WTC11 (cell line): ENCODE measurements around the gene CHTOP. TPM values are rescaled to one million over a fixed set of nuclear protein-coding genes. Genes with fewer than 3 reads are reported as not detected.

Experiments
- ATAC-seq: fragments of 200-7000 bp; cut with Tn5 transposase; 2 replicates; pipeline ENCODE4 v1.10.0; 2021; ENCODE audit warnings: mild to moderate bottlenecking, moderate library complexity
- CTCF ChIA-PET: fragments of 300-600 bp; sonication (Branson Sonifier 250); formaldehyde crosslinking; loops from one replicate; lab custom pipeline; 2021; ENCODE audit warnings: antibody characterized with exemption; lab: Charles Lee
- POLR2A ChIA-PET: fragments of 350-600 bp; sonication (Branson Sonifier 250); formaldehyde crosslinking; loops from one replicate; lab custom pipeline; 2021; ENCODE audit warnings: antibody characterized with exemption; lab: Charles Lee
- DNase-seq: peaks from one replicate; pipeline ENCODE4 v3.0.0; 2021; ENCODE audit warnings: low spot score
- H3K27ac Mint-ChIP-seq: 2 replicates; pipeline ENCODE4 v1.8.0; 2021; ENCODE audit warnings: mixed read lengths
- H3K27me3 Mint-ChIP-seq: 2 replicates; pipeline ENCODE4 v1.8.0; 2021; ENCODE audit warnings: low read depth, mild to moderate bottlenecking, moderate library complexity, mixed read lengths
- H3K36me3 Mint-ChIP-seq: 2 replicates; pipeline ENCODE4 v1.8.0; 2021; ENCODE audit warnings: mixed read lengths
- H3K4me1 Mint-ChIP-seq: 2 replicates; pipeline ENCODE4 v1.8.0; 2022; ENCODE audit warnings: mixed read lengths
- H3K4me3 Mint-ChIP-seq: 2 replicates; pipeline ENCODE4 v1.8.0; 2021; ENCODE audit warnings: mild to moderate bottlenecking, moderate library complexity, mixed read lengths
- H3K9me3 Mint-ChIP-seq: 2 replicates; pipeline ENCODE4 v1.8.0; 2021; ENCODE audit warnings: mixed read lengths
- ARID4B ChIP-seq: sonication (generic); formaldehyde crosslinking; IDR thresholded peaks from 2 replicates; pipeline ENCODE4 v1.8.0; 2023; ENCODE audit warnings: missing genetic modification reagents, mild to moderate bottlenecking, borderline replicate concordance
- ATF1 ChIP-seq: sonication (generic); formaldehyde crosslinking; IDR thresholded peaks from 2 replicates; pipeline ENCODE4 v1.8.1; 2023; ENCODE audit warnings: mild to moderate bottlenecking, moderate library complexity, missing genetic modification reagents
- CBFB ChIP-seq: sonication (generic); formaldehyde crosslinking; IDR thresholded peaks from 2 replicates; pipeline ENCODE4 v1.8.1; 2022; ENCODE audit warnings: mild to moderate bottlenecking, low read depth, missing genetic modification reagents
- CREB1 ChIP-seq: sonication (generic); formaldehyde crosslinking; IDR thresholded peaks from 2 replicates; pipeline ENCODE4 v1.8.0; 2023; ENCODE audit warnings: mild to moderate bottlenecking, missing genetic modification reagents
- E2F1 ChIP-seq: sonication (generic); formaldehyde crosslinking; IDR thresholded peaks from 2 replicates; pipeline ENCODE4 v1.8.0; 2022; ENCODE audit warnings: mild to moderate bottlenecking, missing genetic modification reagents
- ERG ChIP-seq: fragments of 250-450 bp; sonication (Bioruptor Pico); IDR thresholded peaks from 2 replicates; pipeline ENCODE4 v1.8.0; 2021; ENCODE audit warnings: mild to moderate bottlenecking
- ESRRA ChIP-seq: sonication (generic); formaldehyde crosslinking; IDR thresholded peaks from 2 replicates; pipeline ENCODE4 v1.8.1; 2022; ENCODE audit warnings: mild to moderate bottlenecking, missing genetic modification reagents, borderline replicate concordance
- HMGA2 ChIP-seq: fragments of 250-450 bp; sonication (Bioruptor Pico); IDR thresholded peaks from 2 replicates; pipeline ENCODE4 v1.4.0; 2021; ENCODE audit warnings: mild to moderate bottlenecking, moderate library complexity
- IRF1 ChIP-seq: sonication (generic); formaldehyde crosslinking; IDR thresholded peaks from 2 replicates; pipeline ENCODE4 v1.8.0; 2023; ENCODE audit warnings: missing genetic modification reagents
- JAZF1 ChIP-seq: fragments of 250-450 bp; sonication (Bioruptor Pico); IDR thresholded peaks from 2 replicates; pipeline ENCODE4 v1.9.0; 2021; ENCODE audit warnings: moderate library complexity, mild to moderate bottlenecking, inconsistent platforms
- KAT7 ChIP-seq: sonication (generic); formaldehyde crosslinking; IDR thresholded peaks from 2 replicates; pipeline ENCODE4 v1.8.1; 2023; ENCODE audit warnings: missing genetic modification reagents, mild to moderate bottlenecking, borderline replicate concordance
- NFATC4 ChIP-seq: fragments of 250-450 bp; sonication (Bioruptor Pico); IDR thresholded peaks from 2 replicates; pipeline ENCODE4 v1.9.0; 2021; ENCODE audit warnings: mild to moderate bottlenecking
- NFE2L1 ChIP-seq: sonication (generic); formaldehyde crosslinking; IDR thresholded peaks from 2 replicates; pipeline ENCODE4 v1.8.1; 2023; ENCODE audit warnings: missing genetic modification reagents
- OVOL2 ChIP-seq: fragments of 250-450 bp; sonication (Bioruptor Pico); IDR thresholded peaks from 2 replicates; pipeline ENCODE4 v1.9.0; 2021; ENCODE audit warnings: mild to moderate bottlenecking, borderline replicate concordance
- PREB ChIP-seq: sonication (generic); formaldehyde crosslinking; IDR thresholded peaks from 2 replicates; pipeline ENCODE4 v1.8.1; 2022; ENCODE audit warnings: mild to moderate bottlenecking, missing genetic modification reagents, moderate library complexity, borderline replicate concordance
- PRRX2 ChIP-seq: fragments of 250-450 bp; sonication (Bioruptor Pico); IDR thresholded peaks from 2 replicates; pipeline ENCODE4 v1.8.0; 2021; ENCODE audit warnings: mild to moderate bottlenecking
- SMAD3 ChIP-seq: sonication (generic); formaldehyde crosslinking; IDR thresholded peaks from 2 replicates; pipeline ENCODE4 v1.8.0; 2022; ENCODE audit warnings: missing genetic modification reagents, mild to moderate bottlenecking, borderline replicate concordance
- SOX15 ChIP-seq: fragments of 250-450 bp; sonication (Bioruptor Pico); IDR thresholded peaks from 2 replicates; pipeline ENCODE4 v1.9.0; 2021; ENCODE audit warnings: mild to moderate bottlenecking
- SP1 ChIP-seq: sonication (generic); formaldehyde crosslinking; conservative IDR thresholded peaks from 2 replicates; pipeline ENCODE4 v1.8.1; 2022; ENCODE audit warnings: missing genetic modification reagents
- ZMAT4 ChIP-seq: fragments of 250-450 bp; sonication (Bioruptor Pico); IDR thresholded peaks from 2 replicates; pipeline ENCODE4 v1.9.0; 2021; ENCODE audit warnings: mild to moderate bottlenecking
- ZNF396 ChIP-seq: fragments of 250-450 bp; sonication (Bioruptor Pico); IDR thresholded peaks from 2 replicates; pipeline ENCODE4 v1.8.0; 2021; ENCODE audit warnings: mild to moderate bottlenecking, moderate library complexity, borderline replicate concordance
- ZNF532 ChIP-seq: fragments of 250-450 bp; sonication (Bioruptor Pico); IDR thresholded peaks from 2 replicates; pipeline ENCODE4 v1.9.0; 2021; ENCODE audit warnings: mild to moderate bottlenecking, borderline replicate concordance
- total RNA-seq: library from RNA; stranded (reverse); gene quantifications from 3 replicates; pipeline ENCODE4 v1.2.3, GENCODE V29; 2021

The CHTOP gene
- total RNA-seq, 1 experiment from 2014 or later: 101 TPM

- TF ChIP-seq HMGA2 (CRISPR knock-in tag): no peak
- TF ChIP-seq CBFB (CRISPR knock-in tag): no peak
- no peak for TF ChIP-seq OVOL2 (CRISPR knock-in tag)
- TF ChIP-seq SOX15 (CRISPR knock-in tag): no peak
- no peak for TF ChIP-seq ARID4B (CRISPR knock-in tag)
- TF ChIP-seq IRF1 (CRISPR knock-in tag): no peak
- TF ChIP-seq ZNF396 (CRISPR knock-in tag): no peak
- no peak for TF ChIP-seq E2F1 (CRISPR knock-in tag)
- no peak for TF ChIP-seq KAT7 (CRISPR knock-in tag)
- no peak for TF ChIP-seq JAZF1 (CRISPR knock-in tag)
- TF ChIP-seq ATF1: no peak
Measured at GRCh38 chr1:153688276-153688675, 54.4 kb downstream of the CHTOP start (continued).

- peak overlapping the region; percentile 64 for H3K27ac Mint-ChIP-seq
- peaks cover 3% of the 10 kb centered on the region for H3K4me1 Mint-ChIP-seq
- H3K9me3 Mint-ChIP-seq: no peaks in the 10 kb centered on the region
- no peak for ATAC-seq
- no peaks in the 10 kb centered on the region for H3K27me3 Mint-ChIP-seq
- ChIA-PET POLR2A (no interaction called here), CTCF (no interaction called here)
- no peak overlapping the region for H3K4me3 Mint-ChIP-seq
- peaks cover 5% of the 10 kb centered on the region for H3K36me3 Mint-ChIP-seq
- DNase-seq: no peak
- no peak for TF ChIP-seq ESRRA
- TF ChIP-seq SP1 (CRISPR knock-in tag): no peak
- no peak for TF ChIP-seq ZNF532 (CRISPR knock-in tag)
- no peak for TF ChIP-seq ZNF396 (CRISPR knock-in tag)
- no peak for TF ChIP-seq SMAD3
- TF ChIP-seq CREB1 (CRISPR knock-in tag): no peak
- TF ChIP-seq NFE2L1 (CRISPR knock-in tag): no peak
- TF ChIP-seq ERG (CRISPR knock-in tag): no peak
- TF ChIP-seq PRRX2 (CRISPR knock-in tag): no peak
- no peak for TF ChIP-seq HMGA2 (CRISPR knock-in tag)
- no peak for TF ChIP-seq PREB
- no peak for TF ChIP-seq ZMAT4 (CRISPR knock-in tag)
- TF ChIP-seq E2F1 (CRISPR knock-in tag): no peak
- no peak for TF ChIP-seq KAT7 (CRISPR knock-in tag)
- no peak for TF ChIP-seq NFATC4 (CRISPR knock-in tag)
Measured at GRCh38 chr1:153688736-153689328, 55.0 kb downstream of the CHTOP start.
